Measurements from ENCODE around the gene CETN1. TPM values are rescaled to one million over a fixed set of nuclear protein-coding genes. Genes with fewer than 3 reads are reported as not detected.

CETN1 gene
- not detected in 2 replicates for total RNA-seq

DNA sequence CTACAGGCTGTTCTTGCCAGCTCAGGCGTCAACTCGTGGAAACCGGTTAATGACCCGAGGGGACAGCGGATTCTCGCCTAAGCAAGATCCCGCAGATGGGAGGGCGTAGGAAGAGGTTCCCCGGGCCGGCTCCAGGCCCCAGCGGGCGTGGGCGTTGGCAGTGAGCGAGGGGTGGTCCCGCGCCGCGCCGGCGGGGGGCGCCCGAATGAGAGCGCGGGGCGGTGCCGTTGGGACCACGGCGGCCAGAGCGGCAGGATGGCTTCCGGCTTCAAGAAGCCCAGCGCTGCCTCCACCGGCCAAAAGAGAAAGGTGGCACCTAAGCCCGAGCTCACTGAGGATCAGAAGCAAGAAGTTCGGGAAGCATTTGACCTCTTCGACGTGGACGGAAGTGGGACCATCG is at the start of gene CETN1:
TSS of gene CETN1 (plus strand) at position 227 of the 400 bp plus-strand sequence. CDS start at position 256, 29 bp downstream.
- intact Hi-C loops (cut with micrococcal nuclease) = no loop called here

- intact Hi-C loops (cut with micrococcal nuclease) = no loop called here
Measured at GRCh38 chr18:532018-532417, 48.2 kb upstream of the CETN1 start.

DNA sequence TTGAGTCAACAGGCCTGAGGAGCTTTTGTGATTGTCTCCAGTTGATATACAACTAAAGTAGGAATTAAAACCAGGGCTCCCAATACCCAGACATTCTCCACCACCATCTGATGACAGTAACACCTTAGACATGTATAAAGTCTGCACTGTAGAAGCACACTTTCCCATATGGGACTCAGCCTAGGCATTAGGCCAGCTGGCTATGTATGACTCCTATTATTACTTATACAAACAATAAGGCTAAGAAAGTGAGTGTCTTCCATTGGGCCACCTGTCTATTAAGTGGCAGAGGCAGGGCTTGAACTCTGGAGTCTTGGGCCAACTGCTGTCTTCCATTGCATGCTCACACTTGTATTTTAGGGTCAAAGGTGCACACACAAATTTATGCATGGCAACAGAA is 47.5 kb upstream of the CETN1 start:
- intact Hi-C loops (cut with micrococcal nuclease) = no loop called here

DNA sequence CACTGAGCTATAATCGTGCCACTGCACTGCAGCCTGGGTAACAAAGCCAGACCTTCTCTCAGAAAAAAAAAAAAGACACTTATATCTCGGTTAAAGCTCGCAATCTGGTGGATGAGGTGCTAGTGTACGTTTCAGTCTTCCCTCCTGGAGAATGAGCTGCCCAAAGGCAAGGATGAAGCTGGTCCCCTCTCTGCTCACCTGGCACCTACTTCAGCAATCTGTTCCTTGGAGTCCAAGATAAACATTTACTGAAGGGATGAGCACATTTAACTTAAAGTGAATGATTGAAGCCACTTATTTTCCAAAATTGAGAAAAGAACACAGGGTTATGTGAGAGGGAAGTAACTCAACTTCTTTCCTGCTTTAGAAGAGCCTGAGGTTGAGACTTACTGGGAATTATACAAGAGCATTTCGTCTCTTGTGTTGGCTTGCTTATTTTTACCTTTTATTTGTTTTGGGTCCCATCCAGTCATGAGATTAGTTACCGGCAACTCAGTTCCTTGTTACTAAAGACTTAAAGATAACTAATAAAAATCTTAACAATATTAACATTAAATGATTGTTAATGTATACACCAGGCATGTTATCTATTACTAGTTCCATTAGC is 46.1 kb upstream of the CETN1 start:
- intact Hi-C loops (cut with micrococcal nuclease) = no loop called here

DNA sequence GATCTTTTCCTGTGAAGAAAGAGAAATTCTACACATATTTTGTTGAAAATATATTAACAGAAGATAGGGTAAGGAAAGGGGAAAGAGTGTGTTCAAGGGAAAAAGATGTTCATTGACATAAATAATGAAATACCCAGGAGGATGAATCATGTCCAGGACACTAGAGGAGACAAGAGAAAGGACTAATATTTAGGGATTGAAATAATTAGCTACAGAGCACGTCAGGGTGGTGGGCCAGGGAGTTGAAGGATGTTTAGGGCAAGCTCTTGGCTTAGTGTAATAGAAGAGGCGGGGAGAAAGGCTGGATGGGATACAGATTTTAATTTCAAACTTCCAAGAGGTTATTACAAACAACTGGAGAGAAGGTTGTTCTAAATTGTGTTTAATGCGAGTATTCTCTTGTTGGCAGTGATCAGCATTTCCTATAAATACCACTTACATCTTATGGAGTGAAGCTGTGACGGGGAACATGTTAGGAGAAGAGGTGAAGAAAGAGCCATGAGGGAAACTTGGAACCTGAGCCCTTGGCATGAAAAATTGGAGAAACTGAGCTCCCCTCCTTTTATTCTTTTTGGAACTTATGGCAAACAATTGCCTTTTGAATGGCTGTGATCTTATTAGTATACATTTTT is 36.6 kb upstream of the CETN1 start:
- intact Hi-C loops (cut with micrococcal nuclease) = no loop called here

DNA sequence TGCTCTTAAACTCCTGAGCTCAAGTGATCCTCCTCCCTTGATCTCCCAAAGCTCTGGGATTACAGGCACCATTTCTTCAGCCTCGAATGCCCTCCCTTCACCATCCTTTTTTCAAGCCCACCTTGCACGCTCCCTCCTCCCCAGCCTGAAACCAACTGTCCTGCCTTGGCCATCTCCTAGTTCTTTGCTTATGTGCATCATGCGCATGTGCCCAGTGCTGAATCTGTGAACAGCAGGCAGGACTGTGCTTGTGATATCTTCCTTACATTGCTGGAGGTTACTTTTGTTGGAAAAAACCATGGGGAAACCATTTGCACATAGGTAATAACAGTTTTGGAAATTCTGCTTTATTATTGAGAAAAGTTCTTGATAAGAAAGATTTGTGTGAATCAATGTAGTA is 30.2 kb upstream of the CETN1 start:
- intact Hi-C loops (cut with micrococcal nuclease) = no loop called here

DNA sequence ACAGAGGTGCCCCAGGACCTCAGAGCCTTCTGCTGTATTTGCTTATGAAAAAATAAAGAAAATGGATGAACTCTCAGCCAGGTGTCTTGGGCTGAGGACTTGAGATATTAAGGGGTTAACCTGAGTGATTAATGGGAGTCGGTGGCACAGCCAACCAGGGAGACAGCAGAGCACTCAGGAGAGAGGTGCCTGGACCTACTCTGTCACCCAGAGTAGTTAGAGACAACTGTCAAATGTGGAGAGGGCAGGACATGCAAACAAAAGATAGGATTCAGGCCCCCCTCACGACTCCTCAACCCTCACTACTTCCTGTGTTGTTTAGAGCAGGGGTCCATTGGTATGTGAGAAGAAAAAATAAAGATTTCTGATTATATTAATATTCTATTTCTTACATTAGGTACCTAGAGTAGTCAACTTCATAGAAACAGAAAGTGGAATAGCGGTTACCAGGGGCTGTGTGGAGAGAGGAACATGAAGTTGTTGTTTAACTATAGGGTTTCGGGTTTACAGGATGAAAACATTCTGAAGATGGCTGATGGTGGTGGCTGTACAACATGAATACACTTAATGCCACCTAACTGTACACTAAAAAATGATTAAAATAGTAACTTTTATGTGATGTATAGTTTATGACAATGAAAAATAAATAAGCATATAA is 28.6 kb upstream of the CETN1 start:
- intact Hi-C loops (cut with micrococcal nuclease) = no loop called here

DNA sequence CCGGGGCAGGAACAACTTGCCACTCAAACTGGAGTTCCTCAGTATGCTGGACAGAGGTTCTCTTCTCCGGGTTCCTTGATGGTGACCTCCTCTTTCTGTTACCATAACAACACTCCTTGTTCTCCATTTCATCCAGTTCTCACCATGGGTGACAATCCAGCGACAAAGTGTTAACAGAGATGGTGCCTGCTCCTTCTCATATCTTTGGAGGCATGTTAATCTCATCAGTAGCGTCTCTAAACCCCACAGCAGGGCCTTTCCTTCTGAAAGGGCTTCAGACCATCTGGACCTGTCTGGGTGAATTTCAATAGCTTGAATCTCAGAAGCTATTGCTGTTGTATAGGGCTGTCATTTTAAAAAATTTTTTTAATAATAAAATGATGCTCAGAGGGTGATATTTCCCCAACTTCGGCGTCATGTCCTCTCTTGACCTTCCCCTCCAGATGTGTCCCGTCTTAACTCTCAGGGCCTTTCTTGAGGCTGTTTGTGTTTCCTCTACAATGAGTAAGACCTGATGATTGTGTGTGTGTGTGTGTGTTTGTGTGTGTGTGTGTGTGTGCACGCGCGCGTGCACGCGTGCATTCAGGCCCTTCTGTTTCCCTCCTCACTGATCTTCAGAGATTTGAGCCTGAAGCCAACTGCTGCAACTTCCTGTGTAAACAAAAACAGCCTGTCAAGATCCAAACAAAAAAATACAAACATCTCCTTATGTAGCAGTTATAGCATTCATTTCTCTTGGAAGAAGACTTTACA is 24.3 kb upstream of the CETN1 start:
- intact Hi-C loops (cut with micrococcal nuclease) = no loop called here

DNA sequence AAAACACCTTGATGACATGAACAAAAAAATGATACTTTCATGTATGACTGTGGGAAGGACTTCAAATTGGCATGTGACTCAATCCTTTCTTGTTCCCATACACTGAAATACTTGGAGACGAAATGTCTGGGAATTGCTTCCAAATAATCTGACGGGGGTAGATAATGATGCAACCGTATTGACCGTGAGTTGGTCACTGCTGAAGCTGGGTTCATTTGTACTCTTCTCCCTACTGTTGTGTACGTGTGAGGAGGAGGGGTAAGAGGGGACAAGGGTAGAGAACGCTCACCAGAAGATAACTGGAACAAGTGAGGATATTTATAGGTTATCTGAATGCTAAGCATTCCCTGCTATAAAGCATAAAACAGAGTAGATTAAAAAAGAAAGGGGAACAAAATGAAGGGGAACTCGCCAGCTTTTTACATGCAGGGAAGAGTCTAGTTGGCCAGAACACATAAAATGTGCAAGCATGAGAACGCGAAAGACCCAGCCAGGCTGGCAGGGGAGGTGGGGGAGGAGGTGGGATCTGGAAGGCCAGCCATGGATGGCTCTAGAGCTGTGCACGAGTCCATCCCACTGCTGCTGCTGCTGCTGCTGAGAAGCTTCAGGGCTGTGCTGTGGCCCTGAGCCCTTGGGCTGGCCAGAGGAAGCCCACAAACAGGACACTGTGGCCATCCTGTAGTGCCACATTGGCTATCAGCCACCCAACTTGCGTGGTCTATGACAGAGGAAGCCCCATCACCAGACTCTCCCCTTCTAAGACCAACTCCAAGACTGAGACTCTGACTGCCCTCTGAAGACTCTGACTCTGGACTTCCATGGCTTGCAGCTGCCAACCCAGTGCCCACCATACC is 15.2 kb upstream of the CETN1 start:
- intact Hi-C loops (cut with micrococcal nuclease) = no loop called here

GRCh38 chr18:565562-566061 is 14.6 kb upstream of the CETN1 start:
- intact Hi-C loops (cut with micrococcal nuclease) = no loop called here

GRCh38 chr18:567122-567521 is 13.1 kb upstream of the CETN1 start:
- intact Hi-C loops (cut with micrococcal nuclease) = no loop called here

DNA sequence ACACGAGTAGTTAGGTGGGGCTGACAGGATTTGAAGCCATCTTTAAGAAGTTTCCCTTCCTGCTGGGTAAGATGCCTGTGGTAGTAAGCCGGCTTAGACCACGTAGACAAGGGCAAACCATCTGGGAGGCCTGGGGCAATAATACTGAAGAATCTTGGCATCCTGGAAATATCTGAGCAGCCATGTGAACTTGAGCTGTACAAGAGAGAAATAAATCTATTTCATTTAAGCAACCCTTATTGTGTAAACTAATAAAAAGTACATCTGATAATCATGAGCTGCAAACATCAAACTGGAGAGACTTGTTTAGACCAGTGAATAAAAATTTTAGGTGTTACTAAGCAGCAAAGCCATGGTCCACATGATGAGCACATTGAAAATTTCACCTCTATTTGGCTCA is 11.4 kb upstream of the CETN1 start:
- intact Hi-C loops (cut with micrococcal nuclease) = no loop called here

DNA sequence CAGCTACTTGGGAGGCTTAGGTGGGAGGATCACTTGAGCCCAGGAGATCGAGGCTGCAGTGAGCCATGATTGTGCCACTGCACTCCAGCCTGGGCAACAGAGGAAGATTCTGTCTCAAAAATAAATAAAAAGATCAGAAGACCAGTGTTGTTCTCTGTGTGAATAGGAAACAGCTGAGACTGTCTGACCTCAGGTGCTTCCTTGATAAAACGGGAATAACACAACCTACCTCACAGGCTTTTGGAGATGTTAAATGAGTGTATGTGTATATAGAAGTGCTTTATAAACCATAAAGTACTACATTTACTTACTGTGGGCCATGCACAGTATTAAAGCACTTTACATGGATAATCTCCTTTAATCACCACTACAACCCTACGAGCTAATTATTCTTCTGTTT is 9.9 kb upstream of the CETN1 start:
- intact Hi-C loops (cut with micrococcal nuclease) = no loop called here

DNA sequence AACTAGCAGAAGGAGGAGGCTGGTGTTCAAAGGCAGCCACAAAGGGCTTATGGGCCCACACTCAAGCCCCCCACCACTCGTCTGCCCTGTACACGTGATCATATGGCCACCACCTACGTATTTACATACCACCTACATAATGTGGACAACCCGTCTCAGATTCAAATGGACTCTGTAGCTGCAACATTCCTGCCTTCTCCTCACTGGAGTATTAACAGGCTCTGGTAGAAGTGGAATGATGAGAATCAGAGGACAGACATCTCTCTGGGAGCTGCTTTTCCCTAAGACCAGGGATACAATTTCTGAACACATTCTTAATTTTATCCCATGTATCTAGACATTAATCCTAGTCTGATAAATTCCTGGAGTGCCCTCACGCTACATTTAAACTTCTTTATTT is 9.5 kb upstream of the CETN1 start:
- intact Hi-C loops (cut with micrococcal nuclease) = no loop called here

GRCh38 chr18:572091-572830 is 7.9 kb upstream of the CETN1 start:
- intact Hi-C loops (cut with micrococcal nuclease) = no loop called here

DNA sequence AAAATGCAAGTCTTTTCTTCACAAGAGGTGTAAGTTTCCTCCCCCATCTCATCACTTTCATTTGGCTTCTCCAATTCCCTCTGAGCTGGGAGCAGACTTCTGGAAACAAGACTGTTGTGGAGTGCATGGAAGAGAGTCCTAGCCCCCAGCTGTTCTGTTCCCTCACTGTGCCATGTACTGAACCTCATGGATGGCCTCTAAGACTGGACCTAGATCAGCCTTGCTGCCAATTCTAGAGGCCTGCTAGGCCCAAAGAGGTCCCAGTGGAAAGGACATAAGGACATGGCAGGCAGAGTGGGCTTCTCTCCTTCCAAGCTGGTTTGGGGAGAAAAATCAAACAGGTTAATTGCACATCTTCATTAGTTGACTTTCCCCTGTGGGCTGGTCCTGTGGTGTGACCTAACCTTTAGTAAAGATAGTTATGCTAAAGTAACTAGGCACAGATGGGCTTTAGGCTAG is 7.3 kb upstream of the CETN1 start:
- intact Hi-C loops (cut with micrococcal nuclease) = no loop called here

DNA sequence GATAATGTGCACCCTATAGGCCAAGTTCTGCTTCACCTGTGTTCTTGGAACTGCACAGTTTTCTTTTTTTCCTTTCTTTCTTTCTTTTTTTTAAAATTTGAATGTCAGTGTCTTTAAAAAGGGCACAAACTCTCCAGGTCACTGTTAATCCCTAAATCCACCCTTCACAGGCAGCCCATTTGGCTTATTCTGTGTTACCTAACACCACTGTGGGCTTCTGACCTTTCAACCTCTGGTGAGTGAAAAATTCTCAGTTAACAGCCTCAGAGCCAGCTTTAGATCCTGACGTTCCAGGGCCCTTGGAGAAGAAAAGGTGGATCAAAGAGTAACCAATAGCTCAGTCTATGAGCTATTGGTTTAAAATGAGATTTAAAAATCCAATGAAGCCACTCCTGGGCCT is 6.8 kb upstream of the CETN1 start:
- intact Hi-C loops (cut with micrococcal nuclease) = no loop called here

DNA sequence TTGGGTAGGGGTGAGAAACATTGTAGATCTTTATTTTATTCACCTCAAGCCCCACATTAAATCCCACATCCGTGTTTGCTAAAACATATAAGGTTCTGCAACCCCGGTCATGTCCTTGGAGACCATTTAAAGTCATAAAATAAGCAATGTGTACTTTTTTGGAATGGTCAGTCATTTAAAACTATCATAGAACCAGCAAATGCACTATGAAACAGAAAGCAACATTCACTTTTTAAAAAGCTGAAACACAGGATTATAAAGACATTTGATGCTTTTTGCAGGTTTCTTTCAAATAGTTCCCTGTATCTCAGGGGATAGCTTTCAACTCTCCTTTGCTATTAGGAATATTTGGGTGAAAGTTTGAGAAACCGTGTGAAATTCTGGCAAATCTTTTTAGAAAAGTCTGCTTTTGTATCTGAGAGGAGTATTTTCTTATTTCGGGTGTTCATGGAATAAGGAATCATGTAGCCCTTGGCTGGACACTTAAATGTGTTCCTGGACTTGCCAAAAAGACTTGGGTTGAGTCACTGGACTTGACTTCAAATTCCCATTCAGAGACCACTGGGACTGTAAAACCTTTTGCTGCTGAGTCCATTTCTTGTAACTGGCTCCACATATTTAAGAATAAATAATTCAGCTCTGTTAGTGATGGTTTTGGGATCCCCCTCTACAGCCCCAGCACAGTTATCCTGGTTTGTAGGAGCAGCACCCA is 5.9 kb upstream of the CETN1 start:
- intact Hi-C loops (cut with micrococcal nuclease) = no loop called here

DNA sequence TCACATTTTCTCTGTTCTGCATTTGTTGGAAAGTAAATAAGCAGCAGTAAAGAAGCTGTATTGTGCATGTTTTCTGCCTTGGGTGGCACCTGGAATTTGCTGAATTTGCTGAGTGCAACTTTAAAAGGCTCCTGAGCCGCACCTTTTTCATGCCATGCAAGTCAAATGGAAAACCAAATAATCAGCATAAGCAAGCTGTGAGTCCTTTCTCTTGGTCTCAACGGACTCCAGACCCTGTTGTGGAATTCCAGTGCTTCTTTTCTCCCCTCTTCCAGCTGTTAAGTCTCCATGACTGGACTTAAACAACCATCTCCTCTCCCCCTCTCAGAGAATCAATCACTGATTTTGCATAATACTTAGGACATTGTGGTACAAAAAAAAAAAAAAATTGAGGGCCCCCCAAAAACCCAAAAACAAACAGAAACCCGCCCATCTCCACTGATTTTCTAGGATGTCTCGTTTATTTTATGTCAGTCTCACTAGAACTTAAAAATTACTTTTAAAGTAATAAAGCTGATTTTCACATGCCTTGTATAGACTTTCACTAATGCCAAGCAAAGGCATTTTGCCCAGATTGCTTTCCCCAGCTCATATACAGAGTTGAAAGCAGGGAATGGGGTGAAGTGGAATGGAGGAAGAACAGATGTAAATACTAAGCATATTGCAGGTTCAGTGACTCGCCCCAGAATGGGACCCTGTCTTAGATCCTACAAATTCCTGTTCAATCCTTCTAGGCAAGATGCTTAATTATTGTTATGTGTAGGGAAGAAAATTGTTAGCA is 5.1 kb upstream of the CETN1 start:
- intact Hi-C loops (cut with micrococcal nuclease) = no loop called here

Data from T-helper 1 cell treated with Interleukin-12 subunit alpha and Interleukin-12 subunit beta and Interleukin-4 antibody, amounts not matched to agents 30 ng/mL and 1 ng/mL, for 36 hours (primary cell).